K562 (cell line): ENCODE data around the gene WDR1. TPM values are rescaled to one million over a fixed set of nuclear protein-coding genes. Genes with fewer than 3 reads are reported as not detected.

Experiments
- ATAC-seq: fragments of 200-7000 bp; cut with Tn5 transposase; 3 replicates; pipeline ENCODE4 v1.9.1; 2020; ENCODE audit warnings: moderate library complexity
- BruUV-seq: library from RNA; stranded (reverse); fragments of 400-500 nt; replicated peaks from 2 replicates; lab custom pipeline; 2021; lab: Mats Ljungman, UMichigan
- CTCF ChIA-PET: fragments of 300-600 bp; formaldehyde crosslinking; extraction: SDS; loops from one replicate; lab custom pipeline; 2021; ENCODE audit warnings: low intra/inter-chr PET ratio; lab: Yijun Ruan, JAX
- POLR2A ChIA-PET: fragments of 300-600, 350-650 bp; sonication (Branson Sonifier 250); formaldehyde crosslinking; extraction: SDS; loops from one replicate; lab custom pipeline; 2021; ENCODE audit warnings: antibody characterized with exemption, inconsistent platforms; lab: Yijun Ruan, JAX
- DNase-seq, 4 experiments: peaks; one replicate each; pipeline versions ENCODE4 v3.0.0 to v3.0.0-alpha.2; 2011 to 2018; ENCODE audit warnings: low spot score in 3 of 4, mixed read lengths in 3 of 4; ENCODE audit errors: extremely low read depth in 1 of 4
- FAIRE-seq: peaks from 2 replicates; lab custom pipeline; 2011; peaks lifted over from hg19 to GRCh38; lab: Jason Lieb, UNC
- H2AFZ ChIP-seq: 2 replicates; pipeline ENCODE4 v1.6.0; 2011; ENCODE audit warnings: low read depth, low read length, control low read depth, inconsistent platforms
- H3K27ac ChIP-seq: fragments of 200-600 bp; 3 replicates; pipeline ENCODE4 v1.8.0; 2011; ENCODE audit warnings: low read depth, mild to moderate bottlenecking, control low read depth, inconsistent platforms, low read length, moderate library complexity, mixed read lengths; ENCODE audit errors: extremely low read depth
- H3K27me3 ChIP-seq, 2 experiments: fragments of 300-600 bp in 1 of 2; 2 replicates in 1 of 2; 3 replicates in 1 of 2; pipeline versions ENCODE4 v1.6.0 to v1.8.0; 2011; ENCODE audit warnings: inconsistent platforms in 2 of 2, low read length in 2 of 2, mild to moderate bottlenecking in 1 of 2, mixed read lengths in 1 of 2, moderate library complexity in 1 of 2; ENCODE audit not compliant: control insufficient read depth in 2 of 2, insufficient read depth in 2 of 2
- H3K36me3 ChIP-seq: fragments of 300-600 bp; 3 replicates; pipeline ENCODE4 v1.8.0; 2011; ENCODE audit warnings: mild to moderate bottlenecking, low read length, inconsistent platforms; ENCODE audit not compliant: control insufficient read depth, insufficient read depth
- H3K4me1 ChIP-seq, 2 experiments: fragments of 200-600 bp in 1 of 2; replicated peaks in 1 of 2; 2 replicates in 1 of 2; 3 replicates in 1 of 2; pipeline versions ENCODE4 v1.5.1 to v1.8.0; 2011; ENCODE audit warnings: inconsistent platforms in 2 of 2, low read length in 2 of 2, mild to moderate bottlenecking in 1 of 2, mixed read lengths in 1 of 2, moderate library complexity in 1 of 2; ENCODE audit not compliant: control insufficient read depth in 2 of 2, insufficient read depth in 2 of 2
- H3K4me2 ChIP-seq: 2 replicates; pipeline ENCODE4 v1.6.1; 2011; ENCODE audit warnings: low read length, control low read depth, inconsistent platforms, mixed read lengths; ENCODE audit not compliant: insufficient read depth
- H3K4me3 ChIP-seq: fragments of 200-600 bp; sonication (generic), shearing (Covaris generic); 2 replicates; pipeline ENCODE4 v1.5.1; 2016; ENCODE audit warnings: control low read depth, inconsistent platforms
- H3K79me2 ChIP-seq: fragments of 200-600 bp; 3 replicates; pipeline ENCODE4 v1.8.0; 2011; ENCODE audit warnings: low read length, inconsistent platforms; ENCODE audit not compliant: control insufficient read depth, insufficient read depth
- H3K9ac ChIP-seq, 2 experiments: 2 replicates each; pipeline versions ENCODE4 v1.6.0 to v1.6.1; 2011; ENCODE audit warnings: low read depth in 2 of 2, low read length in 2 of 2, control low read depth in 1 of 2, inconsistent platforms in 1 of 2, mild to moderate bottlenecking in 1 of 2, mixed read lengths in 1 of 2; ENCODE audit not compliant: insufficient read depth in 1 of 2
- H3K9me1 ChIP-seq: one replicate; pipeline ENCODE4 v1.6.0; 2011; ENCODE audit warnings: inconsistent platforms, mild to moderate bottlenecking, low read length, moderate library complexity; ENCODE audit not compliant: control insufficient read depth, insufficient read depth
- H3K9me3 ChIP-seq: replicated peaks from 2 replicates; pipeline ENCODE4 v1.5.1; 2011; ENCODE audit warnings: low read depth, low read length, inconsistent platforms; ENCODE audit not compliant: control insufficient read depth, insufficient read depth
- H4K20me1 ChIP-seq: replicated peaks from 2 replicates; pipeline ENCODE4 v1.6.1; 2011; ENCODE audit warnings: low read length, inconsistent platforms, mixed read lengths; ENCODE audit not compliant: control insufficient read depth, insufficient read depth
- ATF6 ChIP-seq: sonication (generic); formaldehyde crosslinking; IDR thresholded peaks from 2 replicates; pipeline ENCODE4 v1.4.0; 2020; ENCODE audit warnings: mild to moderate bottlenecking, missing genetic modification reagents
- DLX4 ChIP-seq: fragments of 250-450 bp; sonication (Bioruptor Pico); IDR thresholded peaks from 2 replicates; pipeline ENCODE4 v1.6.1; 2021; ENCODE audit warnings: mild to moderate bottlenecking
- DNMT1 ChIP-seq: fragments of 450-650 bp; IDR thresholded peaks from 2 replicates; pipeline ENCODE4 v1.6.1; 2016; ENCODE audit warnings: antibody characterized with exemption, mild to moderate bottlenecking
- HCFC1 ChIP-seq: IDR thresholded peaks from 2 replicates; pipeline ENCODE4 v1.6.1; 2012; ENCODE audit warnings: low read depth, low read length, improper control_type of control experiment
- HNRNPLL ChIP-seq: fragments of 200-400 bp; formaldehyde crosslinking; IDR thresholded peaks from 2 replicates; pipeline ENCODE4 v1.6.1; 2017; ENCODE audit warnings: low read length, low read depth, mild to moderate bottlenecking; ENCODE audit not compliant: poor library complexity, severe bottlenecking
- KDM1A ChIP-seq, 2 experiments: fragments of 450-650 bp; IDR thresholded peaks; 2 replicates each; pipeline ENCODE4 v1.6.1; 2016; ENCODE audit warnings: mild to moderate bottlenecking in 2 of 2
- MCM7 ChIP-seq, 2 experiments: fragments of 450-650 bp; IDR thresholded peaks; 2 replicates each; pipeline ENCODE4 v1.6.1; 2016 to 2018
- NFRKB ChIP-seq: fragments of 450-650 bp; IDR thresholded peaks from 2 replicates; pipeline ENCODE4 v1.6.1; 2016; ENCODE audit warnings: low read depth
- POU5F1 ChIP-seq: fragments of 150-350 bp; IDR thresholded peaks from 2 replicates; pipeline ENCODE4 v1.6.1; 2014; ENCODE audit warnings: borderline replicate concordance, low read length, low read depth, mild to moderate bottlenecking; ENCODE audit not compliant: partially characterized antibody
- RCOR1 ChIP-seq, 2 experiments: IDR thresholded peaks; 2 replicates each; pipeline ENCODE4 v1.6.1; 2012; ENCODE audit warnings: low read depth in 2 of 2, low read length in 2 of 2, borderline replicate concordance in 1 of 2, improper control_type of control experiment in 1 of 2
- TEAD4 ChIP-seq, 2 experiments: sonication (generic) in 1 of 2; formaldehyde crosslinking in 1 of 2; IDR thresholded peaks; 2 replicates each; pipeline versions ENCODE4 v1.6.1 to v1.8.0; 2012 to 2022; ENCODE audit warnings: borderline replicate concordance in 1 of 2, inconsistent platforms in 1 of 2, low read length in 1 of 2, mild to moderate bottlenecking in 1 of 2, missing genetic modification reagents in 1 of 2
- THAP12 ChIP-seq: fragments of 250-450 bp; sonication (Bioruptor Pico); IDR thresholded peaks from 2 replicates; pipeline ENCODE4 v1.9.0; 2021; ENCODE audit warnings: mild to moderate bottlenecking, inconsistent platforms
- ZSCAN29 ChIP-seq: fragments of 450-650 bp; IDR thresholded peaks from 2 replicates; pipeline ENCODE4 v1.6.1; 2017
- WGBS: fragments of 100-300 bp; shearing (Covaris generic); methylation state at CpG from one replicate; pipeline ENCODE4 v1.1.6; 2016; ENCODE audit warnings: low coverage, mixed read lengths; ENCODE audit not compliant: insufficient coverage; ENCODE audit errors: missing lambda C conversion rate; 5-methylcytosine and 5-hydroxymethylcytosine counted together
- in situ Hi-C: fragments of 300-500 bp; cut with MboI; formaldehyde crosslinking; loops from 4 replicates; pipeline ENCODE4 v1.15.0; 2018; ENCODE audit warnings: inconsistent platforms, mixed read lengths
- intact Hi-C: fragments of 100-400 bp; cut with micrococcal nuclease; formaldehyde crosslinking; loops from 2 replicates; pipeline ENCODE4 v1.14.2; 2022
- polyA plus RNA-seq, 8 experiments: library from polyadenylated mRNA; depleted of rRNA in 4 of 8; stranded (reverse) in 5 of 8; unstranded in 3 of 8; fragments of >200 nt; fragmentation: Nextera tagmentation in 2 of 8; fragmentation: Illumina TruSeq in 1 of 8; extraction: Ambion mirVana in 2 of 8; extraction: Trizol in 1 of 8; gene quantifications; 2 replicates each; pipeline versions ENCODE4 v1.2.1 to v1.2.3, GENCODE V29; 2011 to 2014; ENCODE audit warnings: inconsistent platforms in 1 of 8, missing spikeins in 1 of 8
- total RNA-seq, 7 experiments: library from RNA; depleted of rRNA in 6 of 7; stranded (reverse); fragments of >200 nt in 6 of 7; fragmentation: Illumina TruSeq in 2 of 7; extraction: Trizol in 2 of 7; gene quantifications; 2 replicates each; pipeline versions ENCODE4 v1.2.1 to v1.2.3, GENCODE V29; 2011 to 2021; ENCODE audit warnings: low replicate concordance in 1 of 7
- TF ChIP-seq, protein P1 (sequence below), 2 experiments: fragments of 200-800 bp in 1 of 2; sonication (Bioruptor generic) in 1 of 2; sonication (generic) in 1 of 2; formaldehyde crosslinking in 1 of 2; IDR thresholded peaks in 1 of 2; conservative IDR thresholded peaks in 1 of 2; 2 replicates each; pipeline versions ENCODE4 v1.5.0 to v1.6.1; 2016 to 2020; ENCODE audit warnings: missing compliant biosample characterization in 1 of 2, missing genetic modification characterization in 1 of 2, missing genetic modification reagents in 1 of 2

The WDR1 gene
- total and polyA plus RNA-seq, 9 of the 15 experiments (the other 6 are each of a cell fraction or from before 2014, with no cell fraction given), result 16.1 to 213 (median 125) TPM

DNA sequence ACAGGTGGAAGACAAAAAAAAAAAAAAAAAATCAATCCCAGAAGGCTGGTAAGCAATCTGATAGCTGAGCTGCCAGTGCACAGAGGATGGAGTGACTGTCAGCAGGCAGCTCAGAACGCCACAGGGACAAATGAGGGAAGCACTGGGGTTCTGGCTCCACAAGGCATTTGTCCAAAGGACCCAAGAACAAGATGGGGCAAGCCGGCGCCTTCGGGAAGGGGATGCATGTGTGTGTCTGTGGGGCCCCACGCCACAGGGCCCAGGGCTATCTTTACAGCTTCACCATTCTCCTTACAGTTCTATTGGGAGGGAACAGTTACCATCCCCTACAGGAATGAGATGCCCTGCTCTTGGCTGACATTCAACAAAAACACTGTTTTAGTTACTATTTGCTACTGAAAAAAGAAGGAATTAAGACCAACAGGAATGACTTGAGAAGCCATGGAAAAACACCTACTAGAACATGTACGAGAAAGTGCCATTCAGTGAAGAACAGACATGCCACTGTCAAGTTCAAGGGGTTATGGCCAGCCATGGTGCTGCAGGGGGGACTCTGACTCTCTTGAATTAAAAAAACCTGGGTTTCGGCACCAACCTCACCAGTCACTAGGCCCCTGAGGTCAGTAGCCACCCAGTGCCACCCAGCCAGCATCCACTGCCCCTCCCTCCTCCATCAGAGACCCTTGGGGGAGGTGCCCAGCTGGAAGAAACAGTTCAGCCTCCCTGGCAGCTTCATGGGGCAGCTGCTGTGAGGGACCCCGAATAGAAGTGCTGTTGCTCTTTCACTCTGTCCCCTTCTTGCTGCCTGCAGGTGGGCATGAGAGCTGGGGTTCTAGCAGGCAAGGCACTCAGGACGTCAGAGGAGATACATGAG lies 18.5 kb downstream of the WDR1 start:
- peaks cover 28% of the 10 kb centered on the region for H4K20me1 ChIP-seq
- no peak for DNase-seq
- POLR2A ChIA-PET, result interaction anchor here (0.6 to 4.7 kb wide), 4 partner anchors 11 to 31 kb away, joined by 3 to 64 read pairs (median 11); partner anchors contain the start of gene WDR1
- 93% methylated on average over 9 of the region's 9 CpGs for WGBS
- no TSS peak for BruUV-seq
- H3K36me3 ChIP-seq, result peaks cover 99% of the 10 kb centered on the region
- H3K79me2 ChIP-seq, result peaks cover 77% of the 10 kb centered on the region
- H3K4me1 ChIP-seq, result peaks cover 12 to 25% of the 10 kb centered on the region in 2 experiments; a peak in 4 of 5 replicates
- H3K4me2 ChIP-seq, result no peak overlapping the region
- 0 out of 4 replicates have a peak overlapping the region, but pooled peaks of 1 of the 2 experiments have one; percentile 26 for H3K9ac ChIP-seq
- no peak for FAIRE-seq
- intact Hi-C loops, result no loop called here
- H2AFZ ChIP-seq, result no peak overlapping the region
- no peak overlapping the region for H3K27ac ChIP-seq
- no peak for ATAC-seq
- no peaks in the 10 kb centered on the region for H3K9me3 ChIP-seq
- peaks cover 16% of the 10 kb centered on the region for H3K9me1 ChIP-seq
- in situ Hi-C loops, result no loop called here
- no peak overlapping the region for H3K4me3 ChIP-seq
- CTCF ChIA-PET, result no interaction called here
- no peaks in the 10 kb centered on the region for H3K27me3 ChIP-seq
- TF ChIP-seq TEAD4 (IDR thresholded peaks at IDR 0.05; ENCODE audit: low read length) (no peak), TEAD4 (CRISPR knock-in tag; IDR thresholded peaks at IDR 0.05; ENCODE audit: borderline replicate concordance) (no peak), HNRNPLL (no peak), POU5F1 (no peak), DLX4 (CRISPR knock-in tag) (no peak), ATF6 (no peak), RCOR1 (IDR thresholded peaks at IDR 0.05; ENCODE audit: borderline replicate concordance in 1 of 2, low read depth in 2 of 2, low read length in 2 of 2) (no peak), MCM7 (IDR thresholded peaks at IDR 0.05) (no peak), NFRKB (no peak), KDM1A (IDR thresholded peaks at IDR 0.05) (no peak), ZSCAN29 (no peak), THAP12 (CRISPR knock-in tag) (no peak), DNMT1 (no peak), HCFC1 (no peak)
- TF ChIP-seq, protein P1, sequence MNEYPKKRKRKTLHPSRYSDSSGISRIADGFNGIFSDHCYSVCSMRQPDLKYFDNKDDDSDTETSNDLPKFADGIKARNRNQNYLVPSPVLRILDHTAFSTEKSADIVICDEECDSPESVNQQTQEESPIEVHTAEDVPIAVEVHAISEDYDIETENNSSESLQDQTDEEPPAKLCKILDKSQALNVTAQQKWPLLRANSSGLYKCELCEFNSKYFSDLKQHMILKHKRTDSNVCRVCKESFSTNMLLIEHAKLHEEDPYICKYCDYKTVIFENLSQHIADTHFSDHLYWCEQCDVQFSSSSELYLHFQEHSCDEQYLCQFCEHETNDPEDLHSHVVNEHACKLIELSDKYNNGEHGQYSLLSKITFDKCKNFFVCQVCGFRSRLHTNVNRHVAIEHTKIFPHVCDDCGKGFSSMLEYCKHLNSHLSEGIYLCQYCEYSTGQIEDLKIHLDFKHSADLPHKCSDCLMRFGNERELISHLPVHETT (CRISPR knock-in tag; conservative IDR thresholded peaks at IDR 0.05 in 1 of 2, IDR thresholded peaks at IDR 0.05 in 1 of 2), result no peak
